HepG2 (cell line): ENCODE measurements around the gene CD276. TPM values are rescaled to one million over a fixed set of nuclear protein-coding genes. Genes with fewer than 3 reads are reported as not detected.
A peak's percentile ranks its signal among the peaks of the same experiment; 100 is the strongest.

Source experiments
- ARID2 ChIP-seq: sonication (generic); formaldehyde crosslinking; IDR thresholded peaks from 2 replicates; pipeline ENCODE4 v1.8.1; 2022; ENCODE audit warnings: mild to moderate bottlenecking, missing genetic modification reagents, borderline replicate concordance
- ATF5 ChIP-seq: sonication (generic); formaldehyde crosslinking; IDR thresholded peaks from 2 replicates; pipeline ENCODE4 v1.4.0; 2020; ENCODE audit warnings: mild to moderate bottlenecking, low read depth, missing genetic modification reagents
- BRCA1 ChIP-seq: sonication (generic); formaldehyde crosslinking; IDR thresholded peaks from 2 replicates; pipeline ENCODE4 v1.4.0; 2020; ENCODE audit warnings: missing genetic modification reagents
- CEBPB ChIP-seq: IDR thresholded peaks from 2 replicates; pipeline ENCODE4 v1.6.1; 2011; ENCODE audit warnings: low read depth, low read length, improper control_type of control experiment, borderline replicate concordance
- CERS6 ChIP-seq: sonication (generic); formaldehyde crosslinking; IDR thresholded peaks from 2 replicates; pipeline ENCODE4 v1.5.0; 2020; ENCODE audit warnings: missing genetic modification reagents
- DR1 ChIP-seq: sonication (generic); formaldehyde crosslinking; IDR thresholded peaks from 2 replicates; pipeline ENCODE4 v1.8.0; 2021; ENCODE audit warnings: mild to moderate bottlenecking, missing genetic modification reagents, inconsistent platforms
- IRF2 ChIP-seq: IDR thresholded peaks from 2 replicates; pipeline ENCODE4 v1.6.1; 2018; ENCODE audit warnings: missing genetic modification reagents, missing compliant biosample characterization
- IRX3 ChIP-seq: sonication (generic); formaldehyde crosslinking; IDR thresholded peaks from 2 replicates; pipeline ENCODE4 v1.8.1; 2023; ENCODE audit warnings: mild to moderate bottlenecking, low read depth, missing genetic modification reagents, borderline replicate concordance
- KAT7 ChIP-seq: IDR thresholded peaks from 2 replicates; pipeline ENCODE4 v1.6.1; 2018; ENCODE audit warnings: borderline replicate concordance, missing compliant biosample characterization
- KLF12 ChIP-seq: sonication (generic); formaldehyde crosslinking; IDR thresholded peaks from 2 replicates; pipeline ENCODE4 v1.4.0; 2020; ENCODE audit warnings: missing genetic modification reagents, borderline replicate concordance
- NFIB ChIP-seq: sonication (generic); formaldehyde crosslinking; IDR thresholded peaks from 2 replicates; pipeline ENCODE4 v1.9.0; 2021; ENCODE audit warnings: missing genetic modification reagents, mild to moderate bottlenecking, borderline replicate concordance
- NR3C1 ChIP-seq: sonication (generic); formaldehyde crosslinking; IDR thresholded peaks from 2 replicates; pipeline ENCODE4 v1.4.0; 2020; ENCODE audit warnings: missing genetic modification reagents
- RFX5 ChIP-seq: IDR thresholded peaks from 2 replicates; pipeline ENCODE4 v1.6.1; 2011; ENCODE audit warnings: low read depth, low read length, improper control_type of control experiment
- SAP130 ChIP-seq: IDR thresholded peaks from 2 replicates; pipeline ENCODE4 v1.6.1; 2016; ENCODE audit warnings: low read depth
- SIN3A ChIP-seq: IDR thresholded peaks from 2 replicates; pipeline ENCODE4 v1.6.1; 2011; ENCODE audit warnings: low read depth, mild to moderate bottlenecking, control low read depth, low read length, borderline replicate concordance
- TIGD3 ChIP-seq: sonication (generic); formaldehyde crosslinking; IDR thresholded peaks from 2 replicates; pipeline ENCODE4 v1.5.1; 2020; ENCODE audit warnings: mild to moderate bottlenecking, missing genetic modification reagents, borderline replicate concordance
- ZBTB42 ChIP-seq: sonication (generic); formaldehyde crosslinking; IDR thresholded peaks from 2 replicates; pipeline ENCODE4 v1.5.0; 2020; ENCODE audit warnings: mild to moderate bottlenecking, missing genetic modification reagents
- ZNF207 ChIP-seq: fragments of 450-650 bp; IDR thresholded peaks from 2 replicates; pipeline ENCODE4 v1.6.1; 2016; ENCODE audit warnings: antibody characterized with exemption, borderline replicate concordance
- ZNF460 ChIP-seq: sonication (generic); formaldehyde crosslinking; IDR thresholded peaks from 2 replicates; pipeline ENCODE4 v1.5.1; 2020; ENCODE audit warnings: missing genetic modification reagents, mild to moderate bottlenecking, borderline replicate concordance
- ZNF619 ChIP-seq: sonication (generic); formaldehyde crosslinking; IDR thresholded peaks from 2 replicates; pipeline ENCODE4 v1.4.0; 2020; ENCODE audit warnings: mild to moderate bottlenecking, missing genetic modification reagents
- ZNF776 ChIP-seq: sonication (generic); formaldehyde crosslinking; IDR thresholded peaks from 2 replicates; pipeline ENCODE4 v1.4.0; 2020; ENCODE audit warnings: mild to moderate bottlenecking, missing genetic modification reagents
- ZNF891 ChIP-seq: sonication (generic); formaldehyde crosslinking; IDR thresholded peaks from 2 replicates; pipeline ENCODE4 v1.5.0; 2020; ENCODE audit warnings: mild to moderate bottlenecking, missing genetic modification reagents
- ZSCAN12 ChIP-seq: sonication (generic); formaldehyde crosslinking; IDR thresholded peaks from 2 replicates; pipeline ENCODE4 v1.9.0; 2021; ENCODE audit warnings: mild to moderate bottlenecking, missing genetic modification reagents
- polyA plus RNA-seq, 8 experiments: library from polyadenylated mRNA; depleted of rRNA in 3 of 8; stranded (reverse) in 7 of 8; unstranded in 1 of 8; fragments of >200 nt; fragmentation: Illumina TruSeq in 4 of 8; extraction: Trizol in 4 of 8; gene quantifications; 2 replicates each; pipeline versions ENCODE4 v1.2.1 to v1.2.3, GENCODE V29; 2011 to 2016; ENCODE audit warnings: low read depth in 4 of 8, missing spikeins in 1 of 8, mixed read lengths in 1 of 8; ENCODE audit not compliant: insufficient read depth in 1 of 8
- total RNA-seq, 5 experiments: library from RNA; depleted of rRNA; stranded (reverse); fragments of >200 nt; fragmentation: Illumina TruSeq; extraction: Trizol; gene quantifications; 2 replicates each; pipeline ENCODE4 v1.2.3, GENCODE V29; 2016; ENCODE audit warnings: low read depth in 1 of 5
- TF ChIP-seq, protein P1 (sequence below): sonication (generic); formaldehyde crosslinking; IDR thresholded peaks from 2 replicates; pipeline ENCODE4 v1.8.1; 2023; ENCODE audit warnings: missing genetic modification reagents, inconsistent platforms, borderline replicate concordance
- TF ChIP-seq, protein P2 (sequence below): sonication (generic); formaldehyde crosslinking; IDR thresholded peaks from 2 replicates; pipeline ENCODE4 v1.8.0; 2022; ENCODE audit warnings: mild to moderate bottlenecking, missing genetic modification reagents

CD276 gene
- total and polyA plus RNA-seq, 2 of the 13 experiments (the other 11 are each of a cell fraction or from before 2014, with no cell fraction given), result 24.6 to 55.2 TPM

- TF ChIP-seq SIN3A, result peak; percentile 49; the same call in 1 of the 2 replicates
- no peak for TF ChIP-seq ZSCAN12
- no peak for TF ChIP-seq CERS6
- TF ChIP-seq, protein P1, sequence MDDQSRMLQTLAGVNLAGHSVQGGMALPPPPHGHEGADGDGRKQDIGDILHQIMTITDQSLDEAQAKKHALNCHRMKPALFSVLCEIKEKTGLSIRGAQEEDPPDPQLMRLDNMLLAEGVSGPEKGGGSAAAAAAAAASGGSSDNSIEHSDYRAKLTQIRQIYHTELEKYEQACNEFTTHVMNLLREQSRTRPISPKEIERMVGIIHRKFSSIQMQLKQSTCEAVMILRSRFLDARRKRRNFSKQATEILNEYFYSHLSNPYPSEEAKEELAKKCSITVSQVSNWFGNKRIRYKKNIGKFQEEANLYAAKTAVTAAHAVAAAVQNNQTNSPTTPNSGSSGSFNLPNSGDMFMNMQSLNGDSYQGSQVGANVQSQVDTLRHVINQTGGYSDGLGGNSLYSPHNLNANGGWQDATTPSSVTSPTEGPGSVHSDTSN (CRISPR knock-in tag), result no peak
- TF ChIP-seq ZBTB42 (CRISPR knock-in tag), result 0 out of 2 replicates have a peak, but pooled peaks have one; percentile 26
- TF ChIP-seq, protein P2, sequence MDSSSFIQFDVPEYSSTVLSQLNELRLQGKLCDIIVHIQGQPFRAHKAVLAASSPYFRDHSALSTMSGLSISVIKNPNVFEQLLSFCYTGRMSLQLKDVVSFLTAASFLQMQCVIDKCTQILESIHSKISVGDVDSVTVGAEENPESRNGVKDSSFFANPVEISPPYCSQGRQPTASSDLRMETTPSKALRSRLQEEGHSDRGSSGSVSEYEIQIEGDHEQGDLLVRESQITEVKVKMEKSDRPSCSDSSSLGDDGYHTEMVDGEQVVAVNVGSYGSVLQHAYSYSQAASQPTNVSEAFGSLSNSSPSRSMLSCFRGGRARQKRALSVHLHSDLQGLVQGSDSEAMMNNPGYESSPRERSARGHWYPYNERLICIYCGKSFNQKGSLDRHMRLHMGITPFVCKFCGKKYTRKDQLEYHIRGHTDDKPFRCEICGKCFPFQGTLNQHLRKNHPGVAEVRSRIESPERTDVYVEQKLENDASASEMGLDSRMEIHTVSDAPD (CRISPR knock-in tag), result no peak
- TF ChIP-seq RFX5, result no peak
- peak; percentile 84; the same call in 1 of the 2 replicates for TF ChIP-seq ZNF619 (CRISPR knock-in tag)
- no peak for TF ChIP-seq ATF5
- no peak for TF ChIP-seq ZNF207
- peak; percentile 34 for TF ChIP-seq SAP130 (CRISPR knock-in tag)
- TF ChIP-seq TIGD3 (CRISPR knock-in tag), result no peak
- no peak for TF ChIP-seq KLF12 (CRISPR knock-in tag)
- 0 out of 2 replicates have a peak, but pooled peaks have one; percentile 24 for TF ChIP-seq ZNF776 (CRISPR knock-in tag)
- no peak for TF ChIP-seq NR3C1 (CRISPR knock-in tag)
- TF ChIP-seq CEBPB, result no peak
- TF ChIP-seq NFIB (CRISPR knock-in tag), result no peak
- TF ChIP-seq KAT7, result no peak; the same call in 1 of the 2 replicates
- TF ChIP-seq DR1 (CRISPR knock-in tag), result no peak
- no peak for TF ChIP-seq ZNF891 (CRISPR knock-in tag)
- TF ChIP-seq BRCA1 (CRISPR knock-in tag), result no peak
- TF ChIP-seq IRX3 (CRISPR knock-in tag), result peak; percentile 25; the same call in 1 of the 2 replicates
- 0 out of 2 replicates have a peak, but pooled peaks have one; percentile 37 for TF ChIP-seq ARID2
- TF ChIP-seq ZNF460 (CRISPR knock-in tag), result no peak
- 0 out of 2 replicates have a peak, but pooled peaks have one; percentile 29 for TF ChIP-seq IRF2 (CRISPR knock-in tag)
Measured at GRCh38 chr15:73683777-73684580, at the start of gene CD276 (continued).
